IMR-90 (cell line): Measurements from ENCODE around the gene ACYP1. TPM values are rescaled to one million over a fixed set of nuclear protein-coding genes. Genes with fewer than 3 reads are reported as not detected.

ENCODE experiments used
- ATAC-seq: fragments of 200-7000 bp; cut with Tn5 transposase; 2 replicates; pipeline ENCODE4 v1.9.1; 2020; ENCODE audit warnings: low read depth, mild to moderate bottlenecking, moderate library complexity
- BruUV-seq: library from RNA; stranded (reverse); fragments of 400-500 nt; replicated peaks from 2 replicates; lab custom pipeline; 2021; lab: Mats Ljungman, UMichigan
- CTCF ChIA-PET: fragments of 300-600 bp; formaldehyde crosslinking; extraction: SDS; loops from one replicate; lab custom pipeline; 2021; ENCODE audit warnings: antibody characterized with exemption; lab: Yijun Ruan, JAX
- POLR2A ChIA-PET: fragments of 300-600 bp; sonication (Branson Sonifier 250); formaldehyde crosslinking; loops from one replicate; lab custom pipeline; 2022; ENCODE audit warnings: antibody characterized with exemption; ENCODE audit not compliant: unreplicated experiment; lab: Charles Lee
- DNase-seq: peaks from one replicate; pipeline ENCODE4 v3.0.0; 2013
- H2AFZ ChIP-seq: replicated peaks from 2 replicates; pipeline ENCODE3; 2013; ENCODE audit warnings: low read length, mild to moderate bottlenecking; ENCODE audit not compliant: poor library complexity
- H2AK5ac ChIP-seq: 2 replicates; pipeline ENCODE4 v1.6.1; 2013; ENCODE audit warnings: low read depth, low read length, inconsistent platforms
- H2AK9ac ChIP-seq: replicated peaks from 2 replicates; pipeline ENCODE3; 2013; ENCODE audit warnings: mild to moderate bottlenecking, low read depth, low read length, moderate library complexity; ENCODE audit not compliant: poor library complexity
- H2BK120ac ChIP-seq: 2 replicates; pipeline ENCODE4 v1.6.1; 2013; ENCODE audit warnings: low read depth, low read length, inconsistent platforms
- H2BK15ac ChIP-seq: 3 replicates; pipeline ENCODE4 v1.6.1; 2013; ENCODE audit warnings: low read depth, low read length, inconsistent platforms
- H2BK20ac ChIP-seq: 2 replicates; pipeline ENCODE4 v1.6.1; 2013; ENCODE audit warnings: low read depth, mild to moderate bottlenecking, inconsistent platforms, low read length, moderate library complexity
- H2BK5ac ChIP-seq: 2 replicates; pipeline ENCODE4 v1.6.1; 2013; ENCODE audit warnings: mild to moderate bottlenecking, low read depth, low read length, inconsistent platforms; ENCODE audit not compliant: poor library complexity, severe bottlenecking
- H3K14ac ChIP-seq: replicated peaks from 2 replicates; pipeline ENCODE4 v1.6.1; 2013; ENCODE audit warnings: low read depth, low read length, inconsistent platforms
- H3K18ac ChIP-seq: 2 replicates; pipeline ENCODE4 v1.6.1; 2013; ENCODE audit warnings: low read depth, low read length, control low read depth
- H3K23ac ChIP-seq: 2 replicates; pipeline ENCODE4 v1.6.1; 2013; ENCODE audit warnings: low read depth, low read length, inconsistent platforms
- H3K27ac ChIP-seq: 2 replicates; pipeline ENCODE4 v1.5.1; 2013; ENCODE audit warnings: mild to moderate bottlenecking, control low read depth, low read length; ENCODE audit not compliant: insufficient read depth
- H3K27me3 ChIP-seq: 2 replicates; pipeline ENCODE4 v1.6.1; 2013; ENCODE audit warnings: low read length; ENCODE audit not compliant: control insufficient read depth, insufficient read depth
- H3K36me3 ChIP-seq: 2 replicates; pipeline ENCODE4 v1.6.1; 2013; ENCODE audit warnings: low read length, mixed read lengths; ENCODE audit not compliant: control insufficient read depth, insufficient read depth
- H3K4ac ChIP-seq: 2 replicates; pipeline ENCODE4 v1.6.1; 2013; ENCODE audit warnings: low read depth, low read length, inconsistent platforms
- H3K4me1 ChIP-seq: 2 replicates; pipeline ENCODE4 v1.6.1; 2013; ENCODE audit warnings: low read length, mixed read lengths; ENCODE audit not compliant: control insufficient read depth, insufficient read depth
- H3K4me2 ChIP-seq: 2 replicates; pipeline ENCODE4 v1.6.1; 2013; ENCODE audit warnings: low read depth, mild to moderate bottlenecking, control low read depth, low read length, moderate library complexity
- H3K4me3 ChIP-seq: 2 replicates; pipeline ENCODE4 v1.5.1; 2013; ENCODE audit warnings: low read depth, mild to moderate bottlenecking, control low read depth, low read length, moderate library complexity; ENCODE audit not compliant: insufficient read depth
- H3K56ac ChIP-seq: 2 replicates; pipeline ENCODE4 v1.6.1; 2013; ENCODE audit warnings: low read length, inconsistent platforms; ENCODE audit not compliant: insufficient read depth; ENCODE audit errors: extremely low read depth
- H3K79me1 ChIP-seq, 2 experiments: 2 replicates each; pipeline ENCODE4 v1.6.1; 2013; ENCODE audit warnings: low read length in 2 of 2, inconsistent platforms in 1 of 2, low read depth in 1 of 2
- H3K9ac ChIP-seq: 2 replicates; pipeline ENCODE4 v1.6.1; 2013; ENCODE audit warnings: low read depth, low read length, control low read depth
- H3K9me1 ChIP-seq: 2 replicates; pipeline ENCODE4 v1.6.1; 2013; ENCODE audit warnings: low read length, inconsistent platforms; ENCODE audit not compliant: insufficient read depth
- H3K9me3 ChIP-seq: 2 replicates; pipeline ENCODE4 v1.6.1; 2013; ENCODE audit warnings: low read length; ENCODE audit not compliant: control insufficient read depth, insufficient read depth
- H4K20me1 ChIP-seq: 2 replicates; pipeline ENCODE4 v1.6.1; 2013; ENCODE audit warnings: low read length, inconsistent platforms; ENCODE audit not compliant: insufficient read depth
- H4K5ac ChIP-seq: 2 replicates; pipeline ENCODE4 v1.6.1; 2013; ENCODE audit warnings: mild to moderate bottlenecking, low read depth, low read length, control low read depth
- H4K8ac ChIP-seq, 2 experiments: 2 replicates each; pipeline ENCODE4 v1.6.1; 2013; ENCODE audit warnings: low read depth in 2 of 2, low read length in 2 of 2, control low read depth in 1 of 2, inconsistent platforms in 1 of 2
- H4K91ac ChIP-seq: 2 replicates; pipeline ENCODE4 v1.6.1; 2013; ENCODE audit warnings: low read depth, low read length, inconsistent platforms; ENCODE audit not compliant: insufficient read depth
- BHLHE40 ChIP-seq: fragments of 150-350 bp; IDR thresholded peaks from 2 replicates; pipeline ENCODE4 v1.6.1; 2016; ENCODE audit warnings: mild to moderate bottlenecking, low read depth, low read length
- CEBPB ChIP-seq: IDR thresholded peaks from 2 replicates; pipeline ENCODE4 v1.6.1; 2012; ENCODE audit warnings: low read depth, low read length, improper control_type of control experiment
- CHD1 ChIP-seq: IDR thresholded peaks from 2 replicates; pipeline ENCODE4 v1.6.1; 2012; ENCODE audit warnings: low read depth, low read length, improper control_type of control experiment
- FOS ChIP-seq: fragments of 150-350 bp; IDR thresholded peaks from 2 replicates; pipeline ENCODE4 v1.6.1; 2016; ENCODE audit warnings: low read depth, low read length
- MAFK ChIP-seq: IDR thresholded peaks from 2 replicates; pipeline ENCODE4 v1.6.1; 2012; ENCODE audit warnings: low read depth, low read length, improper control_type of control experiment
- MAZ ChIP-seq: IDR thresholded peaks from 2 replicates; pipeline ENCODE4 v1.6.1; 2012; ENCODE audit warnings: low read depth, mild to moderate bottlenecking, low read length, improper control_type of control experiment, moderate library complexity, borderline replicate concordance
- MXI1 ChIP-seq: IDR thresholded peaks from 2 replicates; pipeline ENCODE4 v1.6.1; 2012; ENCODE audit warnings: low read depth, mild to moderate bottlenecking, low read length, moderate library complexity, borderline replicate concordance
- NFE2L2 ChIP-seq: fragments of 150-350 bp; IDR thresholded peaks from 2 replicates; pipeline ENCODE4 v1.6.1; 2016; ENCODE audit warnings: low read depth, mild to moderate bottlenecking, low read length
- POLR2A ChIP-seq: IDR thresholded peaks from 2 replicates; pipeline ENCODE4 v1.6.1; 2012; ENCODE audit warnings: mild to moderate bottlenecking, low read depth, low read length
- RAD21 ChIP-seq: IDR thresholded peaks from 2 replicates; pipeline ENCODE4 v1.6.1; 2012; ENCODE audit warnings: low read length, improper control_type of control experiment
- RCOR1 ChIP-seq: IDR thresholded peaks from 2 replicates; pipeline ENCODE4 v1.6.1; 2012; ENCODE audit warnings: mild to moderate bottlenecking, low read length, improper control_type of control experiment; ENCODE audit not compliant: insufficient replicate concordance
- RFX5 ChIP-seq: IDR thresholded peaks from 2 replicates; pipeline ENCODE4 v1.8.0; 2012; ENCODE audit warnings: low read depth, mild to moderate bottlenecking, low read length, moderate library complexity
- SMC3 ChIP-seq: fragments of 150-350 bp; IDR thresholded peaks from 2 replicates; pipeline ENCODE4 v1.6.1; 2016; ENCODE audit warnings: low read depth, mild to moderate bottlenecking, antibody characterized with exemption, low read length, moderate library complexity
- WGBS, 2 experiments: methylation state at CpG; one replicate each; pipeline versions ENCODE4 v1.1.5 to v1.1.7; 2013; ENCODE audit warnings: missing lambda C conversion rate in 2 of 2; ENCODE audit not compliant: insufficient read length in 1 of 2; ENCODE audit errors: extremely low coverage in 2 of 2; 5-methylcytosine and 5-hydroxymethylcytosine counted together
- dilution Hi-C: fragments of 300-500 bp; cut with HindIII; formaldehyde crosslinking; loops from one replicate; pipeline ENCODE4 v1.14.3; 2018; ENCODE audit warnings: low sequenced_read_pairs; ENCODE audit not compliant: unreplicated experiment
- in situ Hi-C: fragments of 300-500 bp; cut with MboI; formaldehyde crosslinking; loops from 3 replicates; pipeline ENCODE4 v1.14.3; 2019; ENCODE audit warnings: low sequenced_read_pairs, inconsistent platforms, mixed read lengths
- intact Hi-C: fragments of 100-400 bp; cut with micrococcal nuclease; formaldehyde crosslinking; loops from 2 replicates; pipeline ENCODE4 v1.10.0; 2022
- polyA plus RNA-seq, 3 experiments: library from polyadenylated mRNA; depleted of rRNA; stranded (reverse); fragments of >200 nt; gene quantifications; 2 replicates each; pipeline ENCODE4 v1.2.3, GENCODE V29; 2012; ENCODE audit warnings: low replicate concordance in 1 of 3
- total RNA-seq: library from RNA; depleted of rRNA; stranded (reverse); fragments of >200 nt; gene quantifications from 2 replicates; pipeline ENCODE4 v1.2.3, GENCODE V29; 2012
- TF ChIP-seq, protein P1 (sequence below): fragments of 150-350 bp; IDR thresholded peaks from 2 replicates; pipeline ENCODE4 v1.6.1; 2017; ENCODE audit warnings: mild to moderate bottlenecking, antibody characterized with exemption, low read length, low read depth
- TF ChIP-seq, protein P2 (sequence below): fragments of 150-350 bp; IDR thresholded peaks from 2 replicates; pipeline ENCODE4 v1.6.1; 2016; ENCODE audit warnings: low read depth, mild to moderate bottlenecking, low read length, moderate library complexity, borderline replicate concordance
- TF ChIP-seq, protein P3 (sequence below): conservative IDR thresholded peaks from 2 replicates; pipeline ENCODE4 v1.5.1; 2012; ENCODE audit warnings: mild to moderate bottlenecking, low read depth, low read length, improper control_type of control experiment

ACYP1 gene
- total and polyA plus RNA-seq, 2 of the 4 experiments (the other 2 are of a cell fraction), result 4.1 to 24.0 TPM

DNA sequence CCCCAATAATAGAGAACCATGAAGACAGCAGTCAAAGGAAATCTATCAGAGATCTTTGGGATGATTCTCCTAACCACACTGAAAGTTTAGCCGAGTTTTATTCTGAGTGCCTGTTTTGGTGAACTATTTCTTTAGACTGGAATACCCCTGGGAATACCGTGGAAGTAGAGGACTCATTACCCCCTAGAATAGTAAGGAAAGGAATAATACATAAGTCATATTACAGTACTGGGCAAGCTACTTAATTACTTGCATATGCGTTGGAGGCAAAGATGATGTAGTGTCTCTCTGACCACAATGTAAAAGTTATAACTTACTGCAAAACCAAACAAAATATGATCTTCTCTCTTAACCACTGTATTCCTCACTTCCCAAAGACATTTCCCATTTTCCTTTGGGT, 31.1 kb upstream of the ACYP1 start:
- in situ Hi-C loops, result no loop called here
- Histone ChIP-seq H3K9me3 (no peaks in the 10 kb centered on the region), H3K18ac (no peak overlapping the region), H4K91ac (no peak overlapping the region), H3K4ac (no peak overlapping the region), H3K9me1 (no peaks in the 10 kb centered on the region), H2AFZ (no peak overlapping the region), H4K20me1 (no peaks in the 10 kb centered on the region), H3K23ac (no peak overlapping the region), H3K9ac (no peak overlapping the region), H3K27me3 (no peaks in the 10 kb centered on the region), H3K79me1 (peaks cover 0 to 3% of the 10 kb centered on the region in 2 experiments; a peak in 2 of 4 replicates), H2BK15ac (no peak overlapping the region), H3K4me2 (no peak overlapping the region), H2BK5ac (no peak overlapping the region), H3K4me3 (no peak overlapping the region), H3K27ac (no peak overlapping the region), H3K4me1 (0 out of 2 replicates have a peak, but pooled peaks cover 3% of the 10 kb centered on the region), H4K8ac (no peak overlapping the region), H2AK9ac (no peak overlapping the region), H4K5ac (no peak overlapping the region), H2BK20ac (no peak overlapping the region), H3K56ac (no peak overlapping the region), H3K14ac (no peak overlapping the region), H2BK120ac (no peak overlapping the region), H2AK5ac (no peak overlapping the region), H3K36me3 (peaks cover 29% of the 10 kb centered on the region)
- no peak for DNase-seq
- dilution Hi-C loops, result no loop called here
- POLR2A ChIA-PET, result interaction anchor here (0.6 kb wide), 1 partner anchor 189 kb away, joined by 4 read pairs; no protein-coding TSS in a partner anchor
- CTCF ChIA-PET, result no interaction called here
- no CpG with 5 or more reads among the region's 3 CpGs for WGBS, 2 experiments
- no peak for ATAC-seq
- BruUV-seq, result no TSS peak
- TF ChIP-seq BHLHE40 (no peak), MAFK (no peak), MXI1 (no peak), RCOR1 (no peak), MAZ (no peak), SMC3 (no peak), NFE2L2 (no peak), FOS (no peak), CEBPB (no peak), POLR2A (no peak), RFX5 (no peak), CHD1 (no peak), RAD21 (no peak)
- TF ChIP-seq, protein P1, sequence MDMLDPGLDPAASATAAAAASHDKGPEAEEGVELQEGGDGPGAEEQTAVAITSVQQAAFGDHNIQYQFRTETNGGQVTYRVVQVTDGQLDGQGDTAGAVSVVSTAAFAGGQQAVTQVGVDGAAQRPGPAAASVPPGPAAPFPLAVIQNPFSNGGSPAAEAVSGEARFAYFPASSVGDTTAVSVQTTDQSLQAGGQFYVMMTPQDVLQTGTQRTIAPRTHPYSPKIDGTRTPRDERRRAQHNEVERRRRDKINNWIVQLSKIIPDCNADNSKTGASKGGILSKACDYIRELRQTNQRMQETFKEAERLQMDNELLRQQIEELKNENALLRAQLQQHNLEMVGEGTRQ, result no peak
- TF ChIP-seq, protein P2, sequence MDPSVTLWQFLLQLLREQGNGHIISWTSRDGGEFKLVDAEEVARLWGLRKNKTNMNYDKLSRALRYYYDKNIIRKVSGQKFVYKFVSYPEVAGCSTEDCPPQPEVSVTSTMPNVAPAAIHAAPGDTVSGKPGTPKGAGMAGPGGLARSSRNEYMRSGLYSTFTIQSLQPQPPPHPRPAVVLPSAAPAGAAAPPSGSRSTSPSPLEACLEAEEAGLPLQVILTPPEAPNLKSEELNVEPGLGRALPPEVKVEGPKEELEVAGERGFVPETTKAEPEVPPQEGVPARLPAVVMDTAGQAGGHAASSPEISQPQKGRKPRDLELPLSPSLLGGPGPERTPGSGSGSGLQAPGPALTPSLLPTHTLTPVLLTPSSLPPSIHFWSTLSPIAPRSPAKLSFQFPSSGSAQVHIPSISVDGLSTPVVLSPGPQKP, result no peak
- TF ChIP-seq, protein P3, sequence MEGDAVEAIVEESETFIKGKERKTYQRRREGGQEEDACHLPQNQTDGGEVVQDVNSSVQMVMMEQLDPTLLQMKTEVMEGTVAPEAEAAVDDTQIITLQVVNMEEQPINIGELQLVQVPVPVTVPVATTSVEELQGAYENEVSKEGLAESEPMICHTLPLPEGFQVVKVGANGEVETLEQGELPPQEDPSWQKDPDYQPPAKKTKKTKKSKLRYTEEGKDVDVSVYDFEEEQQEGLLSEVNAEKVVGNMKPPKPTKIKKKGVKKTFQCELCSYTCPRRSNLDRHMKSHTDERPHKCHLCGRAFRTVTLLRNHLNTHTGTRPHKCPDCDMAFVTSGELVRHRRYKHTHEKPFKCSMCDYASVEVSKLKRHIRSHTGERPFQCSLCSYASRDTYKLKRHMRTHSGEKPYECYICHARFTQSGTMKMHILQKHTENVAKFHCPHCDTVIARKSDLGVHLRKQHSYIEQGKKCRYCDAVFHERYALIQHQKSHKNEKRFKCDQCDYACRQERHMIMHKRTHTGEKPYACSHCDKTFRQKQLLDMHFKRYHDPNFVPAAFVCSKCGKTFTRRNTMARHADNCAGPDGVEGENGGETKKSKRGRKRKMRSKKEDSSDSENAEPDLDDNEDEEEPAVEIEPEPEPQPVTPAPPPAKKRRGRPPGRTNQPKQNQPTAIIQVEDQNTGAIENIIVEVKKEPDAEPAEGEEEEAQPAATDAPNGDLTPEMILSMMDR, result no peak
- intact Hi-C loops, result no loop called here
